MG63 (cell line): ENCODE data around the gene NR1I2. TPM values are rescaled to one million over a fixed set of nuclear protein-coding genes. Genes with fewer than 3 reads are reported as not detected.

Source experiments
- DNase-seq: peaks from one replicate; pipeline ENCODE4 v3.0.0-alpha.2; 2020
- H3K27me3 ChIP-seq: fragments of 250-450 bp; sonication (Bioruptor Pico); 2 replicates; pipeline ENCODE4 v1.5.1; 2020; ENCODE audit warnings: mild to moderate bottlenecking, moderate library complexity
- H3K36me3 ChIP-seq: fragments of 250-450 bp; sonication (Bioruptor Pico); 2 replicates; pipeline ENCODE4 v1.5.1; 2020; ENCODE audit warnings: mild to moderate bottlenecking, moderate library complexity
- H3K4me3 ChIP-seq: fragments of 250-450 bp; sonication (Bioruptor Pico); 2 replicates; pipeline ENCODE4 v1.5.1; 2020; ENCODE audit warnings: mild to moderate bottlenecking, moderate library complexity
- H3K9me3 ChIP-seq: fragments of 250-450 bp; sonication (Bioruptor Pico); 2 replicates; pipeline ENCODE4 v1.5.1; 2020; ENCODE audit warnings: mild to moderate bottlenecking, moderate library complexity
- total RNA-seq: library from RNA; depleted of rRNA; stranded (reverse); fragments of >200 nt; shearing (Covaris generic); gene quantifications from 2 replicates; pipeline ENCODE4 v1.2.3, GENCODE V29; 2014; ENCODE audit warnings: low replicate concordance; rRNA removed

The NR1I2 gene
- total RNA-seq, 1 experiment from 2014 or later = not detected

GRCh38 chr3:119834754-119835370 lies 53.0 kb downstream of the NR1I2 start:
- H3K9me3 ChIP-seq = no peaks in the 10 kb centered on the region
- DNase-seq = no peak
- H3K27me3 ChIP-seq = no peaks in the 10 kb centered on the region
- no peaks in the 10 kb centered on the region; the same call in 1 of the 2 replicates for H3K36me3 ChIP-seq
- H3K4me3 ChIP-seq = no peak overlapping the region

- no peak for DNase-seq
- H3K27me3 ChIP-seq = no peaks in the 10 kb centered on the region
- H3K9me3 ChIP-seq = no peaks in the 10 kb centered on the region
- no peak overlapping the region for H3K4me3 ChIP-seq
- no peaks in the 10 kb centered on the region; the same call in 1 of the 2 replicates for H3K36me3 ChIP-seq
These were observed 53.7 kb downstream of the NR1I2 start for GRCh38 chr3:119835556-119835955.

GRCh38 chr3:119841808-119842471 lies 60.0 kb downstream of the NR1I2 start:
- Histone ChIP-seq H3K36me3 (peaks cover 3% of the 10 kb centered on the region), H3K4me3 (no peak overlapping the region), H3K27me3 (no peaks in the 10 kb centered on the region), H3K9me3 (no peaks in the 10 kb centered on the region)
- no peak for DNase-seq

- H3K4me3 ChIP-seq = no peak overlapping the region
- H3K27me3 ChIP-seq = no peaks in the 10 kb centered on the region
- no peaks in the 10 kb centered on the region for H3K9me3 ChIP-seq
- H3K36me3 ChIP-seq = peaks cover 9% of the 10 kb centered on the region
- no peak for DNase-seq
These were observed 67.2 kb downstream of the NR1I2 start for GRCh38 chr3:119849126-119849525.

- Histone ChIP-seq H3K27me3 (no peaks in the 10 kb centered on the region), H3K9me3 (peaks cover 22% of the 10 kb centered on the region), H3K36me3 (peaks cover 52% of the 10 kb centered on the region), H3K4me3 (no peak overlapping the region)
- DNase-seq = no peak
These were observed 74.8 kb downstream of the NR1I2 start for GRCh38 chr3:119856695-119857094.

GRCh38 chr3:119858957-119859356 lies 77.1 kb downstream of the NR1I2 start:
- peaks cover 61% of the 10 kb centered on the region for H3K36me3 ChIP-seq
- DNase-seq = no peak
- H3K27me3 ChIP-seq = no peaks in the 10 kb centered on the region
- peaks cover 22% of the 10 kb centered on the region for H3K9me3 ChIP-seq
- no peak overlapping the region for H3K4me3 ChIP-seq

- Histone ChIP-seq H3K4me3 (no peak overlapping the region), H3K27me3 (no peaks in the 10 kb centered on the region), H3K36me3 (peaks cover 61% of the 10 kb centered on the region), H3K9me3 (peaks cover 22% of the 10 kb centered on the region)
- no peak for DNase-seq
These were observed 77.8 kb downstream of the NR1I2 start for GRCh38 chr3:119859728-119860127.

- DNase-seq = no peak
- Histone ChIP-seq H3K36me3 (peaks cover 56% of the 10 kb centered on the region), H3K4me3 (no peak overlapping the region), H3K27me3 (no peaks in the 10 kb centered on the region), H3K9me3 (peaks cover 20% of the 10 kb centered on the region)
These were observed 79.8 kb downstream of the NR1I2 start for GRCh38 chr3:119861681-119862080.

GRCh38 chr3:119862616-119863015 lies 80.7 kb downstream of the NR1I2 start:
- Histone ChIP-seq H3K27me3 (no peaks in the 10 kb centered on the region), H3K4me3 (no peak overlapping the region), H3K36me3 (peaks cover 47% of the 10 kb centered on the region), H3K9me3 (peaks cover 15% of the 10 kb centered on the region)
- no peak for DNase-seq

- H3K27me3 ChIP-seq = no peaks in the 10 kb centered on the region
- no peak overlapping the region for H3K4me3 ChIP-seq
- no peaks in the 10 kb centered on the region; the same call in 1 of the 2 replicates for H3K9me3 ChIP-seq
- H3K36me3 ChIP-seq = peaks cover 28% of the 10 kb centered on the region
- no peak for DNase-seq
These were observed 82.6 kb downstream of the NR1I2 start for GRCh38 chr3:119864476-119864875.

Other genes starting within 250 kb of the NR1I2 start
- gene CD80, start 222.5 kb upstream of the NR1I2 start, total RNA-seq = not detected in 2 replicates
- 0.69 and 3.4 TPM in 2 replicates for gene ADPRH, start 202.6 kb upstream of the NR1I2 start, total RNA-seq
- gene PLA1A, start 184.2 kb upstream of the NR1I2 start, total RNA-seq = not detected in 2 replicates
- 0.07 TPM in 1 of 2 replicates, not detected in the other for gene POPDC2, start 121.5 kb upstream of the NR1I2 start, total RNA-seq
- 1.7 and 15.3 TPM in 2 replicates for gene COX17, start 104.7 kb upstream of the NR1I2 start, total RNA-seq
- 0.47 and 1.1 TPM in 2 replicates for gene CFAP91, start 79.1 kb upstream of the NR1I2 start, total RNA-seq